C4-2B (cell line): ENCODE measurements around the gene CA4.
"Not testable (repeated sequence)": the region's sequence is repeated elsewhere in the genome, so short reads cannot be mapped to it uniquely, and the experiment has no call there.

Source experiments
- H3K27ac ChIP-seq: fragments of 450-650 bp; 2 replicates; pipeline ENCODE4 v1.5.1; 2017
- ZFX ChIP-seq: fragments of 450-650 bp; IDR thresholded peaks from 2 replicates; pipeline ENCODE4 v1.6.1; 2017
- TF ChIP-seq, protein P1 (sequence below): fragments of 450-650 bp; conservative IDR thresholded peaks from 2 replicates; pipeline ENCODE4 v1.5.1; 2017; ENCODE audit warnings: mild to moderate bottlenecking

The CA4 gene

GRCh38 chr17:60149691-60150582, at the start of gene CA4:
Gene CA4 (plus strand): TSS chr17:60149973. CDS start chr17:60150035, 62 bp downstream.
- no peak within 1 kb of the TSS for H3K27ac ChIP-seq
- TF ChIP-seq, protein P1, sequence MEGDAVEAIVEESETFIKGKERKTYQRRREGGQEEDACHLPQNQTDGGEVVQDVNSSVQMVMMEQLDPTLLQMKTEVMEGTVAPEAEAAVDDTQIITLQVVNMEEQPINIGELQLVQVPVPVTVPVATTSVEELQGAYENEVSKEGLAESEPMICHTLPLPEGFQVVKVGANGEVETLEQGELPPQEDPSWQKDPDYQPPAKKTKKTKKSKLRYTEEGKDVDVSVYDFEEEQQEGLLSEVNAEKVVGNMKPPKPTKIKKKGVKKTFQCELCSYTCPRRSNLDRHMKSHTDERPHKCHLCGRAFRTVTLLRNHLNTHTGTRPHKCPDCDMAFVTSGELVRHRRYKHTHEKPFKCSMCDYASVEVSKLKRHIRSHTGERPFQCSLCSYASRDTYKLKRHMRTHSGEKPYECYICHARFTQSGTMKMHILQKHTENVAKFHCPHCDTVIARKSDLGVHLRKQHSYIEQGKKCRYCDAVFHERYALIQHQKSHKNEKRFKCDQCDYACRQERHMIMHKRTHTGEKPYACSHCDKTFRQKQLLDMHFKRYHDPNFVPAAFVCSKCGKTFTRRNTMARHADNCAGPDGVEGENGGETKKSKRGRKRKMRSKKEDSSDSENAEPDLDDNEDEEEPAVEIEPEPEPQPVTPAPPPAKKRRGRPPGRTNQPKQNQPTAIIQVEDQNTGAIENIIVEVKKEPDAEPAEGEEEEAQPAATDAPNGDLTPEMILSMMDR: no peak
- no peak for TF ChIP-seq ZFX

- not testable (repeated sequence) for H3K27ac ChIP-seq
Measured at GRCh38 chr17:60100577-60100976, 49.2 kb upstream of the CA4 start.

GRCh38 chr17:60102015-60102631, 47.6 kb upstream of the CA4 start:
- H3K27ac ChIP-seq: not testable (repeated sequence)

DNA sequence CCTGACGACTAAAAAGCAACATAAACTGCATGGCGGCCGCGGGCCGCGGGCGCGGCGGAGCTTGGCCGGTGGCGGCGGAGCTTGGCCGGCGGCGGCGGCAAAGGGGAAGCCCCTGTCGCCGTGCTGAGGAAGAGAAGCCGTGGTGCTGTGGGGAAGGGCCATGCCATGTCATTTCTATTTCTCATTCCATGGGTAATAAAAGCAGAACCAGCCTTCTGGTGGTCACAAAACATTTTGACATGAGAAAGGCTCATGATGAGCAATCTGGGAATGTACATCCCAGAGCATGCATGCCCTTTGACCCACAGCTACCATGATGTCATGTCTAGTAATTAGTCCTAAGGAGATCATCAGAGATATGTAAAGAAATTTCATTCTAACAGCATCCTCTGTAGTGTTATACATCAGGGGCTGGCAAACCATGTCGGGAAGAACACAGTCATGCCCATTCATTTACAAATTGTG, 47.1 kb upstream of the CA4 start:
- no peak overlapping the region for H3K27ac ChIP-seq
- TF ChIP-seq, protein P1: no peak
- no peak for TF ChIP-seq ZFX

DNA sequence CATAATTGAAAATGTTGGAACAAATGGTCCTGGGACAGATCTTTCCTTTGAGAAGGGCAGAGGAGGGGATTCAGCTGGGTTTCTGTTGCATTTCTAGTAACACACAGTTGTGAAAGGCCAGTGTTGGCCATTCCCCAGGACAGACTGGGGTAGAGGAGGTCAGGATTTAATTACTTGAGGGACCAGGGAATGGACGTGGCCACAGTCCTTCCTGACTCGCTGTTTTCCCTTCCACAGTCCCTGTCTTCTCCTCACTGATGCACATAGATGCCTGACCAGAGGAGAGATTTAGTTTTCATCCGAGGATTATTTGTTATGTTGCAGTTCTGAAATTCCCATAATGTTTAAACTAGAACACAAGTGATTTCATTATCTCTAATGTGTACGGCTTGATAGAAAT, 45.8 kb upstream of the CA4 start:
- no peak overlapping the region for H3K27ac ChIP-seq
- TF ChIP-seq, protein P1: no peak
- no peak for TF ChIP-seq ZFX

GRCh38 chr17:60106340-60107059, 43.3 kb upstream of the CA4 start:
- H3K27ac ChIP-seq: no peak overlapping the region
- no peak for TF ChIP-seq ZFX
- TF ChIP-seq, protein P1: no peak

DNA sequence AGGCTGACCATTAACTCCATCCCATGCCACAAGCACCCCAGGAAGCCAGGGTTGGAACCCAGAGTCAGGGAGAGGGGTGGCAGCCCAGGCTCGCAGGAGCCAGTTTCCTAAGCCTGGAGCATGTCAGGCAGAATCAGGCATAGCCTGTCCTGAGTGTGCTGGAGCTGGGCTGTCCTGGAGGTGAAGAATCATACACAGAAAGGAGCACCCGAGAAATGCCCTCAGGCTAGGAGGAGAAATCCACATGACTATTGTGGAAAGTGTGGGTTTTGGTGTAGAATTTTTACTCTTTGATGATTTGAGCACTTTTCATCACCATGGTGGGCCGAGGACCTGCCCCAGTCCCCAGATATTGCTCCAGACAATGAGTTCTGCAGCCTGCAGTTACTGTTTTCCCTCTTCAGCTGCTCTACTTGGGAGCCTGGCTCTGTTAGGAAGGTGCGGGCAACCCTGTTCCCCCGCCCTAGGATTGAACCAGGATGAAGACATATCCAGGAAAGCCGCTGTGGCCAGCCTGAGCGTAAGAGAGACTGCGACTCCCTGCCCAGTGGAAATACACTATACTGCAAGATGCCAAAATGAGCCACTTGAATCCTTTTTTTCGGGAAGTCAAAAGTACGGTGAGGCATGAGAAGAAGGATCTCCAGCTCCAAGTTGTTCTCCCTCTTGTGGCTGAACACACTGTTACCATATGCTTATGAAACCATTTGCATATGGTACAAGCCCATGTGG, 42.1 kb upstream of the CA4 start:
- no peak overlapping the region for H3K27ac ChIP-seq

GRCh38 chr17:60108309-60108708, 41.5 kb upstream of the CA4 start:
- H3K27ac ChIP-seq: not testable (repeated sequence)

More for the DNA sequence above, 42.1 kb upstream of the CA4 start:
- no peak for TF ChIP-seq ZFX
- TF ChIP-seq, protein P1: no peak
